ENCODE data around the gene TMEM168.

DNA sequence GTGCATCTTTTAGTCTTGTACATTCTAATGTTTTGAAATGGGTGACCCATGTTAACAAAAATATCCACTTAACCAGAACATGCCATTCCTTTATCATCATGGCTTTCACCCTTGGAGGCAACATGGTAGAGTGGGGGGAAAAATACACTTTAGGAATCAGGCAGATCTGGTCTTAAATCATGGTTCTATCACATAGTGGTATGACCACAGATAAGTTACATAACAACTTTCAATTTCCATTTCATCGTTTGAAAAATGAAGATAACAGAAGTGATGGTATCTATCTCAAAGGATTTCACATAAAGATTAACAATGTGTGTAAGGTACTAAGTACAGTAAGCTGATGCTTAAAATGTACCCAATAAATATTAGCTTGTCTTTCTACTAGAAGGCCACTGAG lies 19.0 kb downstream of the TMEM168 start:
- TF ChIP-seq POLR2AphosphoS5 (IDR thresholded peaks at IDR 0.05; ENCODE audit: borderline replicate concordance, low read depth, low read length): no peak
- TF ChIP-seq EZH2 (IDR thresholded peaks at IDR 0.05): no peak

All from SK-N-MC (cell line).